Stimulated activated CD8-positive, alpha-beta memory T cell treated with anti-CD3 and anti-CD28 coated beads, Interleukin-7, amount 100 ng/mL, for 48 hours (primary cell): Measurements from ENCODE around the gene SNX32.
"Not testable (repeated sequence)": the region's sequence is repeated elsewhere in the genome, so short reads cannot be mapped to it uniquely, and the experiment has no call there.

Experiments
- DNase-seq, 2 donors: peaks; one replicate each; pipeline ENCODE4 v3.0.0-alpha.2; 2020; ENCODE audit warnings: low read depth in 1 of 2; ENCODE audit errors: extremely low read depth in 1 of 2

The SNX32 gene

DNA sequence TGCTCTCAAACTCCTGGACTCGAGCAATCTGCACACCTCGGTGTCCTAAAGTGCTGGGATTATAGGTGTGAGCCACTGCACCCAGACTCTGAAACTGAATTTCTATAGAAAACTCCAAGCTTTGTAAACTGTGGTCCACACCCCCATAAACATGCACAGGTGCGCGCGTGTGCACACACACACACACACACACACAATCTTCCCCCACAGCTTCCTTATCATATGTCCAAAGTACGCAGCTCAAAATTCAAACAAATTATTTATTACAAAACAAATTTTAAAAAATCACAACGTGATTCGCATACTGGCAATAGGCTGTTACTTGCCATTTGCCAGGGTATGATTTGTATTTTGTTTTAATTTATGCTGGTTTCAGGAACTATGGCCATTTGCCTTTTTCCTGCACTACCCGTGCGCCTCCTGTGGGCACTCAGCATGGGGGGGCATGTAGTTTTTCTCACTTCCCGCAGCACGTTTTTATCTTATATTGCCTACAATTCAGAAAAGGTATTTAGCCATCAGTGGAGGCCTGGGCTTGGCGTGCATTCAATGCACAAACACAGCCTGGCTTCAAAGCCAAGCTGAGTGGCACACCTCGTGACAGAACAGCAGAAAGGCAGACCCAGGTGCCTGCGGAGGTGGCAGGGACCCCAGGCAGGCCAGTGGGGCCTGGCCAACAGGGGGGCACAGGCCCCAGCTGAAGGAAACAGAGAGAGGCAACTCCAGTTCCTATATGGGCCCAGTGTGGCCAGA, 10.8 kb upstream of the SNX32 start:
- DNase-seq, result no peak

DNA sequence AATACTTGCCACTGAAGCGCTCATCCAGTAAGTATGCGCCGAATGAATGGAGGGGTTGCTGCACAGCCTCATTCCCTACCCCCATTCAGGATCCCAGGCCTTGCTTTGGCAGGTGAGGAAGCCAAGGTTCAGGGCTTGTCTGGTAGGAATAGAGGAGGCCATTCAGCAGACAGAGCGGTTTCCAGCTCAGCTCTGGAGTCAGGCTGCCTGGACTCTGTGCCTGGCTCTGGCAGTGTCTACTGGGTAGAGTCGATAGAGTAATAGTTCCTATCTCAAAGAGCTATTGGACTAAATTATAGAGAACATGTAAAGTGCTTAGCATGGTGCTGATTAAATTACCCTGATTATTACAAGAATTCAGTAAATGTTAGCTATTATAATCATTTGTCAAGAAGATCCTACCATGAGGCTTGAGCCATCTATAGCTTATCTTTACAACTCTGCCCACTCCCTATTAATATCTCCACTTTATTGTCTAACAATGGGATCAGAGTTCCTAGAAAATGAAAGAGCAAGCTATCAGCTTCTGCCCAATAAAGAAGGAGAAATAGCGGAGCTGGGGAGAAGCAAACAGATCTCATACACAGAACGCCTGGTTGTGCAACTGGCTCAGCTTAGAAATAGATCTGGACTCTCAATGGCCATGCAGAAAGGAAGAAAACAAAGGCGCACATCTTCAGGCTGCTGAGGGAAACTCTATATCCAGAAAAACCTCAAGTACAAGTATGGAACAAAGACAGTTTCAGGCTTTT, 6.6 kb upstream of the SNX32 start:
- DNase-seq, result no peak

DNA sequence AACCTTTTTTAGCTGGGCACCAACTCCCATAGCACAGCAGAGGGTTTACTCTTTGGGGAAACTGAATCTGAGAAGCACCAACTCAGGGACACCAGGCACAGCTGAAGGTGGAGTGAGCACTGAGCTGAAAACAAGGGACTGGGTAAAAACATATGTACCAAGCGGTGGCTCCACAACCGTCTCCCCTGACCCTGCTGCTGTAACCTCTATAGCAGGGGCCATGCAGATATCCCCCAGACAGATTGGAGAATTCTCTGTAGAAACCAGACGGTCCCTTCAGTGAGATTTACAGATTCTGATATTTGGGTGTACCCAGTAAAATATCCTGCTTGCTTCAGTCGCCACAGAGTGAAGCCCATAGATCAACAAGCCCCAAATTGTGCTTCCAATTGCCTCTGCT, 4.3 kb upstream of the SNX32 start:
- no peak for DNase-seq

DNA sequence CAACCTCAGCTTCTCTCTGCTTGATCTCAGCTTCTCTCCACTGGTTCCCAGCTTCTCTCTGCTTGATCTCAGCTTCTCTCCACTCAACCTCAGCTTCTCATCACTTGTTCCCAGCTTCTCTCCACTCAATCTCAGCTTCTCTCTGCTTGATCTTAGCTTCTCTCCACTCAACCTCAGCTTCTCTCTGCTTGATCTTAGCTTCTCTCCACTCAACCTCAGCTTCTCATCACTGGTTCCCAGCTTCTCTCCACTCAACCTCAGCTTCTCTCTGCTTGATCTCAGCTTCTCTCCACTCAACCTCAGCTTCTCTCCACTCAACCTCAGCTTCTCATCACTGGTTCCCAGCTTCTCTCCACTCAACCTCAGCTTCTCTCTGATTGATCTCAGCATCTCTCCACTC, 1.5 kb upstream of the SNX32 start:
- DNase-seq, result not testable (repeated sequence)

DNA sequence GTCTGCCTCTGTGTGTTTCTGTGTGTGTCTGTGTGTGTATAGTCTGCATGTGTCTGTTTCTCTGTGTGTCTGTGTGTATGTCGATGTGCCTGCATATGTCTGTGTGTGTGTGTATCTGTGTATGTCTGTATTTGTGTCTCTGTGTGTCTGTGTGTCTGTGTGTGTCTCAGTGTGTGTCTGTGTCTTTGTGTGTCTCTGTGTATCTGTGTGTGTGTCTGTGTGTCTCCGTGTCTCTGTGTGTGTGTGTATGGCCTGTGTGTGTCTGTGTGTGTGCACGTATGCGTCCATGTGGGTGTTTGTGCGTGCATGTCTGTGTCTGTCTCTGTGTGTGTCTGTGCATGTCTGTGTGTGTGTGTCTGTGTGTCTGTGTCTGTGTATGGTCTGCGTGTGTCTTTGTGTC, 439 bp downstream of the SNX32 start:
- no peak for DNase-seq

DNA sequence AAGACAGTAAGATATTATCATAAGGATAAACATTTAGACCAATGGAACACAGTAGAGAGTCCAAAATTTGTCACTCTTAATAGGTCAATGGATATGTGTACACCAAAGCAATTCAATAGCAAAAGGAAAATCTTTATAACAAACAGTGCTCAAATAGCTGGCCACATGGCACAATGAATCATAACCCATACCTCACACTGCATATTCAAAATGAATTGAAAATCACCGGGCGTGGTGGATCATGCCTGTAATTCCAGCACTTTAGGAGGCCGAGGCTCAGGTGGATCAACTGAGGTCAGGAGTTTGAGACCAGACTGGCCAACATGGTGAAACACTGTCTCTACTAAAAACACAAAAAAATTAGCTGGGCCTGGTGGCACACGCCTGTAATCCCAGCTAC, 8.4 kb downstream of the SNX32 start:
- DNase-seq, result no peak

DNA sequence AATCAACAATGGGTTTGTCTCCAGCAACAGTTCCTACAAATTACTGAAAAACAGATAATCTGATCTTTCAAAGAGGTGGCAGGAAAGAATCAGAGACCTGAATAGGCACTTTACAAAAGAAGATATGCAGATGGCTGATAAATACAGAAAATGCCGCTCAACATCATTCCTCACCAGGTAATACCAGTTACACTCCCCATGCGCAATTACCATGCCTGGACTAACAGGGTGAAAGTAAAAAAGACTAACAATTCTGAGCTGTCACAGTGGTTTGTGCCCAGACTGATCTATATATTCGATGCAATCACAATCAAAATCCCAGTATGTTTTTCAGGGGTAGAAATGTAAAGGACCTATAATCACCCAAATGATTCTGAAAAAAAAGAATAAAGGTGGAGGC, 10.0 kb downstream of the SNX32 start:
- no peak for DNase-seq

DNA sequence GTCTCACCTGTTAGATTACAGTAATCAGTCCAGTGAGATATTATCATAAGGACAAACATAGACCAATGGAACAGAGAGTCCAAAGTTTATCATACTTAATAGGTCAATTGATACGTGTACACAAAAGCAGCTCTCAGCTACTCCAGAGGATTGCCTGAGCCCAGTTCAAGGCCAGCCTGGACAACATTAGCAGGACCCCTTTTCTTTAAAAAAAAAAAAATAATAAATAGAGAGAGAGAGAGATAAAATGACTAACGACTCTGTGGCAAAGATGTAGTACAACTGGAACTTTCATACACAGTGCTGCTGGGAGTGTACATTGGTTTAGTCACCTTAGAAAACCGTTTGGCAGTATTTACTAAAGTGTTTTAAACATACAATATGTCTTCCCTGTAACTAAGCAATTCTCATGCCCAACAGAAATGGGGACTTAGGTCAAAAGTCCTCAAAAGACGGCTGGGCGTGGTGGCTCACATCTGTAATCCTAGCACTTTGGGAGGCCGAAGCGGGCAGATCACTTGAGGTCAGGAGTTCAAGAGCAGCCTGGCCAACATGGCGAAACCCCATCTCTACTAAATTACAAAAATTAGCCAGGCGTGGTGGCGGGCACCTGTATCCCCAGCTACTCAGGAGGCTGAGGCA, 10.6 kb downstream of the SNX32 start:
- DNase-seq, result no peak

DNA sequence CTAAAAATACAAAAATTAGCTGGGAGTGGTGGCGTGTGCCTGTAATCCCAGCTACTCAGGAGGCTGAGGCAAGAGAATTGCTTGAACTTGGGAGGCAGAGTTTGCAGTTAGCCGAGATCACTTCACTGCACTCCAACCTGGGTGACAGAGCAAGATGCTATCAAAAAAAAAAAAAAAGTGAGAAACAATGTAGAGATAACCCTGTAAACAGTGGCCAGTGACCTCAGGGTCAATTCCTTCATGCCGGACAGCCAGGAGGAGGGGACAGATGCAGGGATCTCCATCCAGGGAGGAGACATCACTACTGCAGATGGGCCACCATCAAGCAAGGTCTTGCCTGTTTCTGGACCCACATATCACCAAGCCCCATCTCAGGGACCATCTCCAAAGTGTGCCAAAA, 14.0 kb downstream of the SNX32 start:
- DNase-seq, result no peak

DNA sequence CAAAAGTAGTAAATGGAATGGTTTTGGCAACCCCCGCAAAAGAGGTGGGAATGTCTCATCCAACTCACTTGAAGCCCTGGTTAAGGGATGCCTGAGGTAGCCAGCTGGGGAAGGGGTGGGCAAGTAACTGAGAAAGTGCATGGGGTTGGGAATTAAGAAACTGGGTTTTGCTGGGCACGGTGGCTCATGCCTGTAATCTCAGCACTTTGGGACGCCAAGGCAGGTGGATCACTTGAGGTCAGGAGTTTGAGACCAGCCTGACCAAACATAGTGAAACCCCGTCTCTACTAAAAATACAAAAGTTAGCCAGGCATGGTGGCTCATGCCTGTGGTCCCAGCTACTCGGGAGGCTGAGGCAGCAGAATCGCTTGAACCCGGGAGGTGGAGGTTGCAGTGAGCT, 14.9 kb downstream of the SNX32 start:
- DNase-seq, result not testable (repeated sequence)

DNA sequence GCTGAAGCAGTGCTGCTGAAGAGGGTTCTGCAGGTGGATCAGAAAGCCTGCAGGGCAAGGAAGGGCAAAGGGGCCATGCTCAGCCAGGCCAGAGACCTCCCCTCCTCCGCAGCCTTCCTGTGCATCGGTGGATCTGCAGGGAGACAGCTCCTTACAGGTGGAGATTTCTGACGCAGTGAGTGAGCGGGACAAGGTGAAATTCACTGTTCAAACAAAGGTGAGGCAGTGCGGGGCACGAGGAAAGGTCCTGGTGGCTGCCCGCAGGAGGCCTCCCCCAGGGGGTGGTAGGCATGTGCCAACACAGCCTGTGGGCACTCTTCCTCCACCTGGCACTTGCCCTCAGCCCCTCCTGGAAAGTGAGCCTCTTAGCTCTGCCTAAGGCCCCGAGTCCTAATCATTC, 15.6 kb downstream of the SNX32 start:
- no peak for DNase-seq

DNA sequence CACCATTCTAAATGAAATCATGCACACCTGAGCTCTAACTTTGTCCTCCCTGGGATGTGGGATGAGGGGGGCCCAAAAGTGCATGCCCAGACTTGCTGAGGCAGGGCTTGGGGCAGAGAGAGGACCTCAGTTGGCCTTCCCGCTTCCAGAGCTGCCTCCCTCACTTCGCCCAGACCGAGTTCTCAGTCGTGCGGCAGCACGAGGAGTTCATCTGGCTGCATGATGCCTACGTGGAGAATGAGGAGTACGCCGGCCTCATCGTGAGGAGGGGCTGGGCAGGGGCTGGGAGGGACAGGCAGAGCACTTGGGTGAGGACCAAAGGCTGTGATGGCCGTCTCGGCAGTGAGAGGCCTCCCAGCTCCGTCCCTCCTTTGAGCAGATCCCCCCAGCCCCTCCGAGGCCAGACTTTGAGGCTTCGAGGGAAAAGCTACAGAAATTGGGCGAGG, 16.0 kb downstream of the SNX32 start:
- no peak for DNase-seq

DNA sequence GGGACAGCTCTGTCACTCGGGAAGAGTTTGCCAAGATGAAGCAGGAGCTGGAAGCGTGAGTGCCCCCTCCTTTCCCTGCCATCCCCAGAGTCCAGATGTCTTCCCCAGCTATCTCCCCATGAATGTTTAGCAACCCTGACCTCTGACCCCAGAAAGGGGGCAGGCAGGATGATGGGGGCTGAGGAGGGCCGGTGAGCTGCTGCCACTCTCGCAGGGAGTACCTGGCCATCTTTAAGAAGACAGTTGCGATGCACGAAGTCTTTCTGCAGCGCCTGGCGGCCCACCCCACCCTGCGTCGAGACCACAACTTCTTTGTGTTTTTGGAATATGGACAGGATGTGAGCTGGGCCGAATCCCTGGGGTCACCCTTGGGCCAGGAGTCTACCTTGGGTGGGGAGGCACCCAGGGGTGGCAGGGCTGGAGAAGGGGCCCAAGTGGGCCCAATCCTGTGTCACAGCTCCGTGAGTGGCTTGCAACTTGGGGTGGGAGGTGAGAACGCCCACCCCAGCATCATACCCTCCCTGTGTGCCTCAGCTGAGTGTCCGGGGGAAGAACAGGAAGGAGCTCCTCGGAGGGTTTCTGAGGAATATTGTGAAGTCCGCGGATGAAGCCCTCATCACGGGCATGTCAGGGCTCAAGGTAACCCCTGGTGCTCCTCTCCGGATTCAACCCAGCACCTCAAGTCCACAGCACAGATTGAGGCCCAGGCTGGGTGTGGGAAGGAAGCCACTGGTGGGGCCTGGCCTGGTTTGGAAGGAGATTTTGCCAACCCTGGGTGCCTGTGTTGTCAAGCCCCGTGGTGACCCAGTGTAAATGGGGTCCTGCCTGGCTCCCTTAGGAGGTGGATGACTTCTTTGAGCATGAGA, 16.7 kb downstream of the SNX32 start:
- no peak for DNase-seq

DNA sequence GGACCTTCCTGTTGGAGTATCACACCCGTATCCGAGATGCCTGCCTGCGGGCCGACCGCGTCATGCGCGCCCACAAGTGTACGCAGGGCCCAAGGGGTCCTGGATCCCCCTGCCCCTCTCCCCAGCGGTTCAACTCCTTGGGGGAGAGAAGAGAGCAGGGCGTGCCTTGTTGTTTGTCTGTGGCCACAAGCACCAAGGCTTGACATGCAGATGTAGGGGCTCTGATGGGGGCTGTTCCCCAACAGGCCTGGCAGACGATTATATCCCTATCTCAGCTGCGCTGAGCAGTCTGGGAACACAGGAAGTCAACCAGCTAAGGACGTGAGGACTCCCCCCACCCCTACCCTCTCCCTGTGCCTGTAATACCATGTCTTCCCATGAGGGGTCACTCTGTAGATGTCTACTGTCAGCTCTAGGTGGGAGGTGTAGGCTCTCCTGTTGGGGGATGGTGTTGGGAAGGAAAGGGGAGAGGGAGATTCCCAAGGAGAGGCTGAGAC, 17.4 kb downstream of the SNX32 start:
- DNase-seq, result no peak

DNA sequence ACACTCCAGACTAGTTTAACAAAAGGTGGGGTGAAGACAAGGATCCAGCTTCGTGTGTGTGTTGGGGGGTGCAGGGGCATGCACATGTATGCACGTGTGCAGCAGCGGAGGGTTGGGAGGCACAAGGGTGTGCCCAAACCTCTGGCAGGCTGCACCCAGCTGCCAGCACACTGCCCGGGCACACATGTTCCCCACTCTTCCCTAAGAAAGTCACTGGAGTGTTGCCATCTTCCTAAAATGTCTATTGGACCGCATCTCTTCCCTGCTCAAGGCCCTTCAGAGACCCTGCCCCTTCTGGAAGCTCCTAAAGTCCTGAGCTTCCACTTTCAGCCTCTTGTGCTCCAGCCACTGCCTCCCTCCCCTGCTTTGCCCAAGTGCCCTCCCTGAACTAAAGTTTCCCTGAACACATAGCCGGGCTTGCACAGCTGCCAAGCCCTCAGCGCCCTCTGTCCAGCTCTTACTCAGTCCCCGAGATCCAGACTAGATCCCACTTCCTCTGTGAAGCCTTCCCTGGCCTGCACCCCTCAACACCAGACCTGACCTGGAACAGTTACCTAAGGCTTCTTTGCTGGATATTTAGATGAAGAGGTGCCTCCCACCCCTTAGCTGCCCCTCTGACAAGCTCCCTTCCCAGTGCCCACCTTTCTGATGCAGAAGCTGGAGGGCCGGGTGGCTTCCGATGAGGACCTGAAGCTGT, 18.2 kb downstream of the SNX32 start:
- DNase-seq, result no peak

DNA sequence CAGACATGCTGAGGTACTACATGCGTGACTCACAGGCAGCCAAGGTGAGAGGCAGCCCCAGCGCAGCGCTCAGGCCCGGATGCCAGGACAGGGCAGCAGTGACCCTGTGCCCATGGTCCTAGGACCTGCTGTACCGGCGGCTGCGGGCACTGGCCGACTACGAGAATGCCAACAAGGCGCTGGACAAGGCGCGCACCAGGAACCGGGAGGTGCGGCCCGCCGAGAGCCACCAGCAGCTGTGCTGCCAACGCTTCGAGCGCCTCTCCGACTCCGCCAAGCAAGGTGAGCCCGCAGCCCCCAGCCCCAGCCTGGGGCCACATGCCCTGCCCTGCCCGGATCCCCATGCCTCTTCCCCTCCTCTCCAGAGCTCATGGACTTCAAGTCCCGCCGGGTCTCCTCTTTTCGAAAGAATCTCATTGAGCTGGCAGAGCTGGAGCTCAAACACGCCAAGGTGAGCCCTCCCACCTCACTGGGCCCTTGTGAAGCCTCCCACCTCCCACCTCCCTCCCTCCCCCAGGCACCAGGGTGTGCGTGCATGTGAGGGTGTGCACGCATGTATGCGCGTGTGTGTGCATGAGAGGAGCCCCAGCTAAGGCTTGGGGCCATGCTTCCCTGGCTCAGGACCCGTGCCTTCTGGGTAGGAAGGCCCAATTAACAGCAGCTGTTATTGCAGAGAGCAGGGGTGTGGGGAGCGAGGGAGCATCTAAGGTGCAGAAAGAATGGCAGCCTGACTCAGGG, 18.9 kb downstream of the SNX32 start:
- DNase-seq, result no peak

DNA sequence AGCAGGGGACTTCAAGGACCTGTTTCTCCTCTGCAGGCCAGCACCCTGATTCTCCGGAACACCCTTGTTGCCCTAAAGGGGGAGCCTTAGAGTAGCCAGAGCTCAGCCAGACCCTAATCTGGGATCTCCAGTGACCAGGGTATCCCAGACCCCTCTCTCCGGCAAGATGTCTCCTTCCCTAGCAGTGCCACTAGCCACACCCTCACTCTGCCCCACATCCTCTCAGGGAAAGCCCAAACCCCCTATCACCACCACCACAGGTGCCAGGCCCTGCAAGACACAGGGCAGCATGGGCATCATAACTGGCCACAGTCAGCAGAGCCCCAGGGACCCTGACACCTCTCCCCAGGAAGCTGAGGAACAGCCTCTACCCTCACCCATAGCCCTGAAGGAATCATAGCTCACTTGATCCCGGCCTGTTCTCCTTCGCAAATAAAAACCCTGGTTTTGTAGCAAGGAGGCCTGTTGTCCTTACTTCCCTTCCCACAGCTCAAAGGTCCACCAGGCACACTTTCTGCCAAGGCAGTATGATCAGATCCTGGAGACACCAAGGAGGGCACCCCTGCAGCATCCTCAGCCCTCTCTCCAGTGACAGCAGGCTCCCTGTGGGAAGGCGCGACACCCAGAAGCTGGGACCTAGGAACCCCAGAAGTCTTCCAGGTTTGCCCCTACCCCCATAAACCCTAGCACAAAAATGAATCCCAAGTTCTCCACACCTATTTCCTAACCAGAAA, 19.6 kb downstream of the SNX32 start:
- no peak for DNase-seq

DNA sequence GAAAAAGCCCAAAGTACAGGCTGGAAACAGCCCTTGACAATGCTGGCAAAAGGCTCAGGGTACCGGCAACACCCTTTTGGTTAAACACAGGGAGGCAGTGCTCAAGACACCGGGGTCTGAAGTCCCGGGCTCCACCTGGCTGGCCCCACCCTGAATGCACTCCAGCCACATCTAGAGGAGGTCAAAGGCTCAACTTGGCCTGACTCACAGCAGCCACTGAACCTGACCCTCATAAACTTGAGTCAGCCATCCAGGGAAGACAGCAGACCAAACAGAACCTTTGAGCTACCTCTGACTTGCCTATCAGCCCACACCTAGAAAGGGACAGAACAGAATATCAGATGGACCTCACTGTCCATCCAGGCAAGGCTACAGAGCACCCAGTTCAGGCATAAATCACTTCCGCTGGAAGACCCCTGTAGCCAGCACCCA, 20.4 kb downstream of the SNX32 start:
- no peak for DNase-seq
